GM18511 (cell line): ENCODE results near the gene BAZ2B.
"Not testable (repeated sequence)": the region's sequence is repeated elsewhere in the genome, so short reads cannot be mapped to it uniquely, and the experiment has no call there.

Experiments
- ATAC-seq: cut with Tn5 transposase; IDR thresholded peaks from one replicate; pipeline ENCODE4 v1.9.1; 2021; ENCODE audit warnings: mild to moderate bottlenecking, moderate library complexity; ENCODE audit not compliant: unreplicated experiment

The BAZ2B gene, protein sequence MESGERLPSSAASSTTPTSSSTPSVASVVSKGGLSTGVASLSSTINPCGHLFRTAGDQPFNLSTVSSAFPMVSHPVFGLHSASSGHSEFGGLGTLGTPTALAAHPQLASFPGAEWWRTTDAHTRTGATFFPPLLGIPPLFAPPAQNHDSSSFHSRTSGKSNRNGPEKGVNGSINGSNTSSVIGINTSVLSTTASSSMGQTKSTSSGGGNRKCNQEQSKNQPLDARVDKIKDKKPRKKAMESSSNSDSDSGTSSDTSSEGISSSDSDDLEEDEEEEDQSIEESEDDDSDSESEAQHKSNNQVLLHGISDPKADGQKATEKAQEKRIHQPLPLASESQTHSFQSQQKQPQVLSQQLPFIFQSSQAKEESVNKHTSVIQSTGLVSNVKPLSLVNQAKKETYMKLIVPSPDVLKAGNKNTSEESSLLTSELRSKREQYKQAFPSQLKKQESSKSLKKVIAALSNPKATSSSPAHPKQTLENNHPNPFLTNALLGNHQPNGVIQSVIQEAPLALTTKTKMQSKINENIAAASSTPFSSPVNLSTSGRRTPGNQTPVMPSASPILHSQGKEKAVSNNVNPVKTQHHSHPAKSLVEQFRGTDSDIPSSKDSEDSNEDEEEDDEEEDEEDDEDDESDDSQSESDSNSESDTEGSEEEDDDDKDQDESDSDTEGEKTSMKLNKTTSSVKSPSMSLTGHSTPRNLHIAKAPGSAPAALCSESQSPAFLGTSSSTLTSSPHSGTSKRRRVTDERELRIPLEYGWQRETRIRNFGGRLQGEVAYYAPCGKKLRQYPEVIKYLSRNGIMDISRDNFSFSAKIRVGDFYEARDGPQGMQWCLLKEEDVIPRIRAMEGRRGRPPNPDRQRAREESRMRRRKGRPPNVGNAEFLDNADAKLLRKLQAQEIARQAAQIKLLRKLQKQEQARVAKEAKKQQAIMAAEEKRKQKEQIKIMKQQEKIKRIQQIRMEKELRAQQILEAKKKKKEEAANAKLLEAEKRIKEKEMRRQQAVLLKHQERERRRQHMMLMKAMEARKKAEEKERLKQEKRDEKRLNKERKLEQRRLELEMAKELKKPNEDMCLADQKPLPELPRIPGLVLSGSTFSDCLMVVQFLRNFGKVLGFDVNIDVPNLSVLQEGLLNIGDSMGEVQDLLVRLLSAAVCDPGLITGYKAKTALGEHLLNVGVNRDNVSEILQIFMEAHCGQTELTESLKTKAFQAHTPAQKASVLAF (N-terminal part only)

GRCh38 chr2:159616286-159616701, at the start of gene BAZ2B:
Gene BAZ2B, minus strand, starts transcription at chr2:159616548. Its CDS starts 137,829 bp downstream, at chr2:159478719.
- ATAC-seq = peak; percentile 26

DNA sequence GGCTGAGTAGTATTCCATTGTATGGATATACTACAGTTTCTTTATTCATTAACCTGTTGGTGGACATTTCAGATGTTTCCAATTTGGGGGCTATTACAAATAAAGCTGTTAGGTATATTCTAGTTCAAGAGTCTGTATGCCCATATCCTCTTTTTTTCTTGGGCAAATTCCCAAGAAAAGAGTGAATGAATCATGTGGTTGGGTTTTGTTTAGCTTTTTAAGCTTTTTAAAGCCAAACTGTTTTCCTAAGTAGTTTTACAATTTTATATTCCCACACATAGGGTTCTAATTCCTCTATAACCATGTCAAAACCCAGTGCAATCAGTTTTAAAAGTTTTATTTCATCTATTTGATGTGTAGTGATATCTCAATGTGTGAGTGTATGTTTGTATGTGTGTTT, 44.9 kb upstream of the BAZ2B start:
- no peak for ATAC-seq

DNA sequence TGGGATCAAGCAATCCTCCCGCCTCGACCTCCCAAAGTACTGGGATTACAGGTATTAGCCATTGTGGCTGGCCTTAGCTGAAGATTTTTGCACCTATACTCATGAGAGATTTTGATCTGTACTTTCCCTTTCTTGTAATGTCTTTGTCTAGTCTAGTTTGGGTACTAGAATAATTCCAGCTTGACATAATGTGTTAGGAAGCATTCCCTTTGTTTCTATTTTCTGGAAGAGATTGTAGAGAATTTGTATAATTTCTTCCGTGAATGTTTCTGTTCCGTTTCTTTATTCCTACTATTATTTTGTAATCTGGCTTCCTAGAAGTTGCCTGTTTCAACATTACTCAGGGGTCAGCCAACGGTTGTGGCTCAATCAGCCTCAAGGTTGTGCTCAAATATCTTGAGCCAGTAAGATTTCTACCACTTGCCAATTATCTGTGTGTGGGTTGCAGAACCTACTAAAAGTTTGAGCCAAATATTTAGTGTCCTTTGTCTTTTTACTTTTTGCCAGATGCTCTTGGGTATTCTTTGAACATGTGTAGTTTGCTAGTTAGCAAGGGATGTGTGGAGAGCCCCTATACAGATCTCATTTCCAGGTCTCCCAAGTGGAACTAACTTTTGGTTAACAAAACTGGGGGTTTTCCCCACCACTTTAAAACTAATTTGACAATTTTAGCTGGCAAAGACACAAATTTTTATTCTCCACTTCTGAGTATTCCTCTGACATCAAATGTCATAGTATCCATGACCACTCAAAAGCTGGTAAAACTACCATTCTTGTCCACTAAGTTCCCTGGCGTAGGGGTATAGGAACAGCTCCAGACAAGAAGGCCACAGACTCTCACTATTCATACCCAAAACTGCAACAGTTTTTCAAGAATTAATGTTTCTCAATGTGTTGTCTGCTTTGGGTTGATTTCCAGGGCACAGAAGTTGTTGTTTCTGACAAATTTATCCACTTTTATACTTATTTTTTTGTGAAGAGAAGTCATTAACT, 42.8 kb upstream of the BAZ2B start:
- ATAC-seq = no peak

DNA sequence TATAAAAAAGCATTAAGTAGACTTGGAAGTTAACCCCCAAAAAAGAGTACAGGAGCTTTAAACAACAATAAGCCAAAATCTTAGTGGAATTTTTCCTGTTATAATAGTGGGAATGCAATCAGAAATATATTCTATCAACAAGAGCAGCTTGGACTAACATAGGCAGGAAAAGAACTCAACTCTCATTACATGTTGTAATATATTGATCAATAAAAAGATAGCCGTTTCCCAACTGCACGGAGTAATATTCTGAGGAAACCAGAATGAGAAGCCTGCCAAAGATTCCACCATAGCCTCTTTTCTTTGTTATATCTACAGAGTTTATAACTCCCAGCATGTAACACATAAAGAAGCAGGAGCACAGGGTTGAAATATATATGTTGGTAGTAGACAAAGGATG, 37.6 kb upstream of the BAZ2B start:
- no peak for ATAC-seq

DNA sequence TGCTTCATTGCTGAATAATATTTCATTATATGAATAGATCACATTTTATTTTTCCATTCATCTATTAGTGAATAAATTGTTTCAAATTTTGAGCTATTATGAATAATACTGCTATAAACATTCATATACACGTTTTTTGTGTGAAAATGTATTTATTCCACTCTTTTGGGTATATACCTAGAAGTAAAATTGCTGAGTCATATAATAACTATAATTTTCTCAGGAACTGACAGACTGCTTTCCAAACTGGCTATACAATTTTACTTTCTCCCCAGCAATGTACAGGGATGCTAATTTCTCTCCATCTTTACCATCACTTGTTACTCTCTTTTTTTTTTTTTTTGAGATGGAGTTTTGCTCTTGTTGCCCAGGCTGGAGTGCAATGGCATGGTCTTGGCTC, 35.5 kb upstream of the BAZ2B start:
- ATAC-seq = no peak

- ATAC-seq = no peak
Measured at GRCh38 chr2:159650574-159650973, 34.2 kb upstream of the BAZ2B start.

- ATAC-seq = no peak
Measured at GRCh38 chr2:159648643-159649042, 32.3 kb upstream of the BAZ2B start.

DNA sequence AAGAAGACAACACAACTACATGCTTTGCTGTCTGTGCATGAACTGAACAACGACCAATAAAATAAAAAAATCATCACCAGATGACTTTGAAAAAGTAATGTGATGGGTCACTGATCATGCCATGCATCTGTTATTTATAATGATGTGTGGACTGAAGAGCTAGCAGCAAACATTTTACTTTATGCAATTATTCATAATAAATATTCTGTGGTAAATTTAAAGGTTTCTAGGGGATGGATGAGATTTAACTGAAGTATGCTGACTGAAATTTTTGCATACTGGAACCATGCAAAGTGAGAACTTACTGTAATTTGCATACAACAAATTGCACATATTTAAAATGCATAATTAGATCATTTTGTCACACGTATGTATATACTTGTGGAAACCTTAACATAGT, 31.3 kb upstream of the BAZ2B start:
- ATAC-seq = no peak

- no peak for ATAC-seq
Measured at GRCh38 chr2:159640176-159640575, 23.8 kb upstream of the BAZ2B start.

- no peak for ATAC-seq
Measured at GRCh38 chr2:159639712-159640111, 23.4 kb upstream of the BAZ2B start.

- no peak for ATAC-seq
Measured at GRCh38 chr2:159639071-159639470, 22.7 kb upstream of the BAZ2B start.

DNA sequence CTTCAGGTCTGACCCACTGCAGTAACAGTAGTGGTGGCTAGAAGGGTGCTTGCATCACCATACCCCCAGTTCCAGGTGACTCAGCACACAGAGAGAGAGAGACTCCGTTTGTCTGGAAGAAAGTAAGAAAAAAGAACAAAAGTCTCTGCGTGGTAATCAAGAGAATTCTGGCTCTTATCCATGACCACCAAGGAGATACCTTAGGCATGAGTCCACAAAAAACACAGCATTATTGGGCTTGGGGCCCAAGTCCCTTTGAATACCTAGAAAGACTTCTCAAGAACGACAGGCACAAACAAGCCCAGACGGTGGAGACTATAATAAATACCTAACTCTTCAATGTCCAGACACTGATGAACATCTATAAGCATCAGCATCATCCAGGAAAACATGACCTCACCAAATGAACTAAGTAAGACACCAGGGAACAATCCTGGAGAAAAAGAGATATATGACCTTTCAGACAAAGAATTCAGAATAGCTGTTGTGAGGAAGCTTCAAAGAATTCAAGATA, 21.7 kb upstream of the BAZ2B start:
- ATAC-seq = no peak

GRCh38 chr2:159637240-159637639, 20.9 kb upstream of the BAZ2B start:
- ATAC-seq = no peak

GRCh38 chr2:159635006-159635789, 18.9 kb upstream of the BAZ2B start:
- ATAC-seq = no peak

- ATAC-seq = no peak
Measured at GRCh38 chr2:159633219-159633618, 16.9 kb upstream of the BAZ2B start.

DNA sequence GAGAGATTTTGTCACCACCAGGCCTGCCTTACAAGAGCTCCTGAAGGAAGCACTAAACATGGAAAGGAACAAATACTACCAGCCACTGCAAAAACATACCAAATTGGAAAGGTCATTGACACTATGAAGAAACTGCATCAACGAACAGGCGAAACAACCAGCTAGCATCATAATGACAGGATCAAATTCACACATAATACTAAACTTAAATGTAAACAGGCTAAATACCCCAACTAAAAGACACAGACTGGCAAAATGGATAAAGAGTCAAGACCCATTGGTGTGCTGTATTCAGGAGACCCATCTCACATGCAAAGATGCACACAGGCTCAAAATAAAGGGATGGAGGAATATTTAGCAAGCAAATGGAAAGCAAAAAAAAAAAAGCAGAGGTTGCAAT, 9.3 kb upstream of the BAZ2B start:
- not testable (repeated sequence) for ATAC-seq

DNA sequence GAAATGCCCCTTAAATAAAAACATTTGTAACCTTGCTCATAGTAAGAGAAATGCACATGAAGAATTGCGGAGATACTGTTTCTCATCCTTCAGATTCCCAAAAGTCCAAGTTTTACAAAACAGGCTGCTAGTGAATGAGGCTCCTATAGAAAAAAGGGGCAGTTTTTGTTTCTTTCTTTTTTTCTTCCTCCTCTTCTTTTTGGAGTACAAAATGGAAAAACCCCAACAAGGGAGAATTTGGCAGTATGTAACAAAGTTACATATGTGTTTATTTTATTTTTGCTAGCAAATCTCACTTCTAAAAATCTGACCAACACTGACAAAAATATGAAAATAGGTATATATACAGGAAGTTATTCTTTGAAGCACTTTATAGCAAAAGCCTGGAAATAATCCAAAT, 7.1 kb upstream of the BAZ2B start:
- ATAC-seq = no peak

DNA sequence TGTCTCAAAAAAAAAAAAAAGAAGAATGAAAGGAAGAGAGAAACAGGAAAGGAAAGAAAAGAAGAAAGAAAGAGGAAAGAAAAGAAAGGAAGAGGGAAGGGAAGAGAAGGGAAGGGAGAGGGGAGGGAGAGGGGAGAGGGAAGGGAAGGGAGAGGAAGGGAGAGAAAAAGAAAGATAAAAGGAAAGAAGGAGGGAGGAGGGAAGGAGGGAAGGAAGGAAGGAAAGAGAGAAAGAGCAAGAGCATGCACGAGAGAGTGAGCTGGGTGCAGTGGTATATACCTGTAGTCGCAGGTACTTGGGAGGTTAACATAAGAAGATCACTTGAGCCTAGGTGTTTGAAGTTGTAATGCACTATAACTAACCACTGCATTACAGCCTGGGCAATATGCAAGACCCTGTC, 6.6 kb upstream of the BAZ2B start:
- no peak for ATAC-seq

- no peak for ATAC-seq
Measured at GRCh38 chr2:159620796-159621195, 4.4 kb upstream of the BAZ2B start.
